Activated T-helper 2 cell treated with anti-CD3 and anti-CD28 coated beads, Interferon-gamma antibody, Interleukin-2, Interleukin-4, amounts not matched to agents 10 μg/mL and 5 μg/mL and 100 μg/mL, durations not matched to agents 14 hours and 24 hours and 36 hours (primary cell): Measurements from ENCODE around the gene HSPA12B. TPM values are rescaled to one million over a fixed set of nuclear protein-coding genes. Genes with fewer than 3 reads are reported as not detected.

ENCODE experiments used
- DNase-seq: peaks from one replicate; pipeline ENCODE4 v3.0.0; 2021; ENCODE audit warnings: low spot score
- H3K27ac Mint-ChIP-seq: one replicate; pipeline ENCODE4 v1.8.0; 2021; ENCODE audit warnings: mixed read lengths
- H3K27me3 Mint-ChIP-seq: one replicate; pipeline ENCODE4 v1.8.0; 2021; ENCODE audit warnings: low read depth, mixed read lengths
- H3K36me3 Mint-ChIP-seq: one replicate; pipeline ENCODE4 v1.8.0; 2021; ENCODE audit warnings: low read depth, mixed read lengths
- H3K4me1 Mint-ChIP-seq: one replicate; pipeline ENCODE4 v1.8.0; 2021; ENCODE audit warnings: low read depth, mixed read lengths
- H3K4me3 Mint-ChIP-seq: one replicate; pipeline ENCODE4 v1.8.0; 2021; ENCODE audit warnings: low read depth, mild to moderate bottlenecking, moderate library complexity, mixed read lengths
- H3K9me3 Mint-ChIP-seq: one replicate; pipeline ENCODE4 v1.8.0; 2021; ENCODE audit warnings: mixed read lengths
- intact Hi-C: fragments of 100-400 bp; cut with micrococcal nuclease; formaldehyde crosslinking; loops from one replicate; pipeline ENCODE4 v1.15.1; 2023
- total RNA-seq: library from RNA; stranded (reverse); gene quantifications from 2 replicates; pipeline ENCODE4 v1.2.3, GENCODE V29; 2022

Gene HSPA12B
- total RNA-seq, 1 donor from 2014 or later, result 0.05 TPM

DNA sequence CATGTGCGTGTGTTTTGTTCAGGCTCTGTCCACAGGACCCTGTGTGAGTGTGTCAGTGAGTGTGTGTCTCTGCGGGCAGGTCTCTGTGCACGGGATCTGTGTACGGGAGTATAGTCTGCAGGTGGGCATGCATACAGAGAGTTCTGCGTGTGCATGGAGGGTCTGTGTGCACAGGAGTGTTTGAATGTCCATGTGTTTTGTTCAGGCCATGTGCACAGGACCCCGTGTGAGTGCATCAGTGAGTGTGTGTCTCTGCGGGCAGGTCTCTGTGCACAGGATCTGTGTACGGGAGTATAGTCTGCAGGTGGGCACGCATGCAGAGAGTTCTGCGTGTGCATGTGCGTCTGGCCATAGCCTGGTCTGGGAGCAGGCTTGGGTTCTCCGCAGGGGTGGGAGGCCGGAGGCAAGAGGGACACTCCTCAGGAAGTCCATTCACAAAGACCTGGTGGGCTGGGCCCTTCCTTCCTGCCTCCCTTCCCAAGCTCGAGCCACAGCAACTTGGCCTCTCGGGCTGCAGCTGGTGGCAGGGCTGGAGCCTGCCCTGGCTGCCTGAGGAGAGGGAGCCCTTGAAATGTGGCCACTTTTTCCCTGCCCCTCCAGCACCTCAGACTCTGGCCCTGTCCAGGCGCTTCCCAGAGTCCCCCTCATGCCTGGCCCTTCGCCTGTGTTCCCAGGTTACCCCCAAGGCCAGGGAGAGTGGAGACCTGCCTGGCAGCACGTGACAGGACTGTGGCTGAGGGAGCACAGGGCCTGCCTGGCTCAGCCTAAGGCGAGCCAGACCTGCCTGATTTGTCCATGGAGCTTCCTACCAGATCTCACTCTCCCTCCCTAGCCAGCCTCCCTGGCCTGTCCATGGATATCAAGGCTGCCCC is 6.8 kb downstream of the HSPA12B start:
- no peak for DNase-seq
- Mint-ChIP-seq H3K4me1 (no peaks in the 10 kb centered on the region), H3K4me3 (no peak overlapping the region), H3K27ac (no peak overlapping the region), H3K9me3 (no peaks in the 10 kb centered on the region), H3K27me3 (peaks cover 8% of the 10 kb centered on the region), H3K36me3 (no peaks in the 10 kb centered on the region)
- intact Hi-C loops, result no loop called here

DNA sequence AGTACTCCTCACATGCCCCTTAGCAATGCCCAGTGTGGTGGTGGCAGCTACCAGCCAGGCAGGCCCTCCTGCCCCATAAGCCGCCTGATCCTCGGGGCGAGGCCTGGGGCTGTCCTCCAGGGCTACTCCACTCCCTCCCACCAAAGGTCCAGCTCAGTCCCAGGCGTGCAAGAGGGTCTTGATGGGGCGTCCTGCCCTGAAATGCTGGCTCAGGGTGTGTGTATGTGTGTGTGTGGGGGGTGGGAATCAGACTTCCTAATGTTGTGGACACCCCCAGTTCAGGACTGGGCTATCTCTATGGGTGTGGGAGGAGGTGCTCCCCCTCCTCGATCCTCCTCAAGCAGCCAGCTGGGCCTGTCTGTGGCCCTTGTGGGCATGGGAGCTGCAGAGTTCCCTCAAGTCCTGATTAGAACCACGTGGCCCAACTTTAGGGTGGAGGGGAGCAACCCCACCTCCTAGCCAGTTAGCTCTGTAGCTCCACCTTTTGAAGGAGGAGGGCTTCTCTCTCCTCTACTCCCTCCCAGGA is 7.5 kb downstream of the HSPA12B start:
- Mint-ChIP-seq H3K4me1 (peaks cover 6% of the 10 kb centered on the region), H3K9me3 (no peaks in the 10 kb centered on the region), H3K27ac (no peak overlapping the region), H3K4me3 (no peak overlapping the region), H3K27me3 (peaks cover 11% of the 10 kb centered on the region), H3K36me3 (no peaks in the 10 kb centered on the region)
- intact Hi-C loops, result no loop called here
- no peak for DNase-seq

GRCh38 chr20:3740615-3741301 is 8.3 kb downstream of the HSPA12B start:
- Mint-ChIP-seq H3K9me3 (no peaks in the 10 kb centered on the region), H3K36me3 (no peaks in the 10 kb centered on the region)

DNA sequence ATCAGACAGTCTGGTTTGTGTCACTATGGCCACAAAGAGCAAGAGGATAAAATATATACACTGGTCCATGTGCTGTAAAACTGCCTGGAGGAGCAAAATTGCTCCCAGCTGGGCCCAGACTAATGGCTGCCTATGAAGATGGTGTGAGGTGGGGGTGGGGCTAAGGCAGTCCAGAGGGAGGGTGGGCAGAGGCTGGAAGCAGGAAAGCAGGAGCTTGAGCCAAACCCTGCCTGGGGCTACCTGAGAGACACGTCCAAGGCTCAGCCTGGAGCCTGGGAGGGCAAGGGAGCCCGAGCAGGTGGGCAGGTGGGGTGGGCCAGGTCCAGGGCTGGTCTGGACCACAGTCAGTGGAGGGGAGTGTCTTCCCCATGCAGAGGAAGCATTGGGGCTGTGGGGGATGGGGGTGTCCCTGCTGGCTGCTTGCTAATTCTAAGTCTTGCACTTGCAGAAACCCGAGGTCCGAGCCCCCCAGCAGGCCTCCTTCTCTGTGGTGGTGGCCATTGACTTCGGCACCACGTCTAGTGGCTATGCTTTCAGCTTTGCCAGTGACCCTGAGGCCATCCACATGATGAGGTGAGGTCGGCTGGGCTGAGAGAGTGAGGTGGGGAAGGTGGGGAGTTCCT is 9.5 kb downstream of the HSPA12B start:
- peaks cover 7% of the 10 kb centered on the region for H3K4me1 Mint-ChIP-seq
- H3K27ac Mint-ChIP-seq, result no peak overlapping the region
- intact Hi-C loops, result no loop called here
- peaks cover 9% of the 10 kb centered on the region for H3K27me3 Mint-ChIP-seq
- no peak for DNase-seq
- no peak overlapping the region for H3K4me3 Mint-ChIP-seq
- no peaks in the 10 kb centered on the region for H3K36me3 Mint-ChIP-seq
- H3K9me3 Mint-ChIP-seq, result no peaks in the 10 kb centered on the region

More at GRCh38 chr20:3740615-3741301, 8.3 kb downstream of the HSPA12B start:
- no peak overlapping the region for H3K27ac Mint-ChIP-seq
- no peak overlapping the region for H3K4me3 Mint-ChIP-seq
- DNase-seq, result no peak
- peaks cover 7% of the 10 kb centered on the region for H3K4me1 Mint-ChIP-seq
- intact Hi-C loops, result no loop called here
- H3K27me3 Mint-ChIP-seq, result peaks cover 9% of the 10 kb centered on the region

DNA sequence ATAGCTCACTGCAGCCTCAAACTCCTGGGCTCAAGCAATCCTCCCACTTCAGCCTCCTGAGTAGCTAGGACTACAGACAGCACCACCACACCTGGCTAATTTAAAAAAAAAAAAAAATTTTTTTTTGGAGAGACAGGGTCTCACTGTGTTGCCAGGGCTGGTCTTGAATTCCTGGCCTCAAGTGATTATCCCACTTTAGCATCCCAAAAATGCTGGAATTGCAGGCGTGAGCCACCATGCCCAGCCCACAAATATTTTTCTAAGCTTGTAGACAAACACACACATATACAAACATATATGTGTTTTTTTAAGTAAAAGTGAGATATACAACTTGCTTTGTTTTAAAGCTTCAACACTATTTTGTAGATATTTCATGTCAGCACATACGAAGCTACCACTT is 10.8 kb downstream of the HSPA12B start:
- Mint-ChIP-seq H3K4me3 (no peak overlapping the region), H3K36me3 (no peaks in the 10 kb centered on the region), H3K27me3 (peaks cover 6% of the 10 kb centered on the region), H3K4me1 (peaks cover 7% of the 10 kb centered on the region), H3K27ac (no peak overlapping the region), H3K9me3 (no peaks in the 10 kb centered on the region)
- intact Hi-C loops, result no loop called here
- no peak for DNase-seq

- Mint-ChIP-seq H3K9me3 (no peaks in the 10 kb centered on the region), H3K27ac (no peak overlapping the region), H3K4me3 (no peak overlapping the region), H3K27me3 (peaks cover 6% of the 10 kb centered on the region), H3K4me1 (peaks cover 7% of the 10 kb centered on the region), H3K36me3 (no peaks in the 10 kb centered on the region)
- intact Hi-C loops, result no loop called here
- DNase-seq, result no peak
Observed at GRCh38 chr20:3744037-3744436, 11.6 kb downstream of the HSPA12B start.

DNA sequence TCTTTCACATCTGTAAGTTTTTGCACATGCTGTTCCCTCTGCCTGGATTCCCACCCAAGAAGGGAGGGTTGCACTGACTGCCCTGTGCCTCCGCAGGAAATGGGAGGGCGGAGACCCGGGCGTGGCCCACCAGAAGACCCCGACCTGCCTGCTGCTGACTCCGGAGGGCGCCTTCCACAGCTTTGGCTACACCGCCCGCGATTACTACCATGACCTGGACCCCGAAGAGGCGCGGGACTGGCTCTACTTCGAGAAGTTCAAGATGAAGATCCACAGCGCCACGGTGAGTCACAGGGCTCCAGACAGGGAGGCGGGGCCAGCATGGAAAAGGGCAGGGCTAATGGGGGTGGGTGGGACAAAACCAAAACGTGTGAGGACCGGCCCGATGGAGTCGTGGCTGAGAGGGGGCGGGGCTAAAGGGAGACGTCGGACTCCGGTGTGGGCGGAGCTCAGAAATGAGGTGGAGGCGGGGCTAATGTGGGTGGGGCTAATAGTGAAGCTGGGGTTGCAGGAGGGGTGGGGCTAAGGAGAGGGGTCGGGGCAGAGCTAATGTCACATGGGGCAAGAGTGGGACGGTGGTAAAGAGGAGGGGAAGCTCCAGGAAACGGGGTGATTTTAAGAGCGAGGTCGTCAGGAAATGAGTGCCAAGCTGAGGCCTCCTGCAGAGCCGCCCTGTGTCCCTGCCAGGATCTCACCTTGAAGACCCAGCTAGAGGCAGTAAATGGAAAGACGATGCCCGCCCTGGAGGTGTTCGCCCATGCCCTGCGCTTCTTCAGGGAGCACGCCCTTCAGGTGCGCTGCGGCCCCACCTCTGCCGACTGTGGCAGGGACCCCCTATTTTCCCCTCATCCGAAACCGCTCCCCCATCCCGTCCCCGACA is 12.6 kb downstream of the HSPA12B start:
- Mint-ChIP-seq H3K4me3 (peak overlapping the region; percentile 75), H3K27ac (no peak overlapping the region), H3K9me3 (no peaks in the 10 kb centered on the region), H3K36me3 (no peaks in the 10 kb centered on the region), H3K27me3 (peaks cover 6% of the 10 kb centered on the region), H3K4me1 (peaks cover 7% of the 10 kb centered on the region)
- intact Hi-C loops, result no loop called here
- DNase-seq, result peak; percentile 70

GRCh38 chr20:3745686-3746173 is 13.2 kb downstream of the HSPA12B start:
- Mint-ChIP-seq H3K4me1 (peaks cover 7% of the 10 kb centered on the region), H3K27me3 (peaks cover 6% of the 10 kb centered on the region), H3K9me3 (no peaks in the 10 kb centered on the region), H3K36me3 (no peaks in the 10 kb centered on the region), H3K27ac (no peak overlapping the region), H3K4me3 (no peak overlapping the region)
- DNase-seq, result no peak
- intact Hi-C loops, result no loop called here

- Mint-ChIP-seq H3K27ac (no peak overlapping the region), H3K4me3 (no peak overlapping the region), H3K9me3 (no peaks in the 10 kb centered on the region), H3K27me3 (peaks cover 6% of the 10 kb centered on the region), H3K36me3 (no peaks in the 10 kb centered on the region), H3K4me1 (peaks cover 10% of the 10 kb centered on the region)
- intact Hi-C loops, result no loop called here
- DNase-seq, result no peak
Observed at GRCh38 chr20:3747471-3747870, 15.0 kb downstream of the HSPA12B start.

DNA sequence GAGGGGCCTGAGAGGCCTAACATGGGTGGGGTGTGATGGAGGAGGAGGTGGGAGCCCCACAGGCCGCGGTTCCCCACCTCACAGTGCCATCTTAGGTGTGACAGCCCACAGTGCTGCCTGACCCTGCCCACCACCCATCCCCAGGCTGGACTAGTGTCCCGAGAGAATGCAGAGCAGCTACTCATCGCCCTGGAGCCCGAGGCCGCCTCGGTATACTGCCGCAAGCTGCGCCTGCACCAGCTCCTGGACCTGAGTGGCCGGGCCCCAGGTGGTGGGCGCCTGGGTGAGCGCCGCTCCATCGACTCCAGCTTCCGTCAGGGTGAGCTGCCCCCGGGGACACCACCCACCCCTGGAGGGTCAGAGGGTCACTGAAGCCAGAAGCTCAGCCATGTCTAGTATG is 15.6 kb downstream of the HSPA12B start:
- H3K4me1 Mint-ChIP-seq, result peaks cover 11% of the 10 kb centered on the region
- no peaks in the 10 kb centered on the region for H3K36me3 Mint-ChIP-seq
- no peaks in the 10 kb centered on the region for H3K9me3 Mint-ChIP-seq
- peaks cover 6% of the 10 kb centered on the region for H3K27me3 Mint-ChIP-seq
- DNase-seq, result no peak
- intact Hi-C loops, result no loop called here
- no peak overlapping the region for H3K4me3 Mint-ChIP-seq
- H3K27ac Mint-ChIP-seq, result no peak overlapping the region

DNA sequence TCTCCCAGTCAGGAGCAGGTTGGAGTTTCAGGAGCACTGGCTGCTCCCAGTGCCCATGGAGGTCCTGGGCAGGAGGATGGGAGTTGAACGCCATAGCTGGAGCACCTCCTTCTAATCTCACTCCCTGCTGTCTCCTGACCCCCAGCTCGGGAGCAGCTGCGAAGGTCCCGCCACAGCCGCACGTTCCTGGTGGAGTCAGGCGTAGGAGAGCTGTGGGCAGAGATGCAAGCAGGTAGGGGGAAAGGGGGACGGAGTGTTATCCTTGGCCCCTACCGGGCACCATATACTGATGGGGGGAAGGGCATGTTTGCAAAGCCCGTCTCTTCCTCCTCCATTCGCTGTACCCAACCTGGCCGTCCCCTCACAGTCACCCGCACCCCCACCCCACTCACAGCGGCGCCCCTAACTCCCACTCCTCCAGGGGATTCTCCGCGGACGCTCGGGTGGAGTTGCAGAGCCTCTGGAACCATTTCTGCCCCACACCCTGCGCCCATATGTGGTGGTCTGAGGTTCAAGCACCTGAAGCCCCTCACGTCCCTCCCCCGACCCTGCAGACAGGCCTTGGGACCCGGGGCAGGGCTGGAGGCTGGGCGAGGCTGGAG is 16.7 kb downstream of the HSPA12B start:
- Mint-ChIP-seq H3K27ac (no peak overlapping the region), H3K9me3 (no peaks in the 10 kb centered on the region), H3K4me1 (peaks cover 13% of the 10 kb centered on the region), H3K4me3 (no peak overlapping the region), H3K27me3 (peaks cover 6% of the 10 kb centered on the region), H3K36me3 (no peaks in the 10 kb centered on the region)
- intact Hi-C loops, result no loop called here
- no peak for DNase-seq
